ENCODE results near the gene SLC43A1.

DNA sequence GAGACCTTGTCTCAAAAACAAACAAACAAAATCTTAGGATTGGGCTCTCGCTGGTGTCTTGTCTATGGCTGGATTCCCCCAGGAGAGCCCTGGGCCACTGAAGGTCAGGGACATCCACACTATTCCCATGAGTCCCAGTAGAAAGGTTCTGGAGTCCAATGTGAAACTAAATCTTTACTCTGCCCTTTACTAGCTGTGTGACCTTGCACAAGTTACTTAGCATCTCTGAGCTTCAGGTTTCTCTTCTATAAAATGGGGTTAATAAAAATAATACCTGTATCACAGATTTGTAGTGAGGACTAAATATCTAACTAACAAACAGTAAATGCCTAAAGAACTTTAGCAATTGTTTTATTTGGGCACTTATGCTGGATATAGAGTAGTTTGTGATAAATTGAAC, 9.0 kb downstream of the SLC43A1 start:
- TF ChIP-seq YY1 (IDR thresholded peaks at IDR 0.05; ENCODE audit: insufficient read depth, insufficient read length), result no peak
- TF ChIP-seq SUZ12 (IDR thresholded peaks at IDR 0.05; ENCODE audit: extremely low read depth, insufficient read depth, insufficient read length), result no peak

All from NT2/D1 (cell line).